Uterus (tissue), 2 donors: Measurements from ENCODE around the gene EPHB3.

Source experiments
- POLR2A ChIP-seq, 2 donors: fragments of 450-650 bp; IDR thresholded peaks; one replicate each; pipeline ENCODE4 v1.6.1; 2016; ENCODE audit warnings: antibody characterized with exemption in 2 of 2, mild to moderate bottlenecking in 1 of 2, moderate library complexity in 1 of 2
- TF ChIP-seq, protein P1 (sequence below), 4 experiments: fragments of 200-600 bp in 2 of 4; fragments of 450-650 bp in 2 of 4; sonication (generic) in 2 of 4; IDR thresholded peaks; one replicate each; pipeline ENCODE4 v1.5.1; 2016 to 2019; ENCODE audit warnings: antibody characterized with exemption in 4 of 4, mild to moderate bottlenecking in 2 of 4, moderate library complexity in 1 of 4

- no peak for TF ChIP-seq POLR2A (IDR thresholded peaks at IDR 0.05)
- TF ChIP-seq, protein P1, sequence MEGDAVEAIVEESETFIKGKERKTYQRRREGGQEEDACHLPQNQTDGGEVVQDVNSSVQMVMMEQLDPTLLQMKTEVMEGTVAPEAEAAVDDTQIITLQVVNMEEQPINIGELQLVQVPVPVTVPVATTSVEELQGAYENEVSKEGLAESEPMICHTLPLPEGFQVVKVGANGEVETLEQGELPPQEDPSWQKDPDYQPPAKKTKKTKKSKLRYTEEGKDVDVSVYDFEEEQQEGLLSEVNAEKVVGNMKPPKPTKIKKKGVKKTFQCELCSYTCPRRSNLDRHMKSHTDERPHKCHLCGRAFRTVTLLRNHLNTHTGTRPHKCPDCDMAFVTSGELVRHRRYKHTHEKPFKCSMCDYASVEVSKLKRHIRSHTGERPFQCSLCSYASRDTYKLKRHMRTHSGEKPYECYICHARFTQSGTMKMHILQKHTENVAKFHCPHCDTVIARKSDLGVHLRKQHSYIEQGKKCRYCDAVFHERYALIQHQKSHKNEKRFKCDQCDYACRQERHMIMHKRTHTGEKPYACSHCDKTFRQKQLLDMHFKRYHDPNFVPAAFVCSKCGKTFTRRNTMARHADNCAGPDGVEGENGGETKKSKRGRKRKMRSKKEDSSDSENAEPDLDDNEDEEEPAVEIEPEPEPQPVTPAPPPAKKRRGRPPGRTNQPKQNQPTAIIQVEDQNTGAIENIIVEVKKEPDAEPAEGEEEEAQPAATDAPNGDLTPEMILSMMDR (IDR thresholded peaks at IDR 0.05) = no peak
These were observed 4.1 kb upstream of the EPHB3 start for GRCh38 chr3:184557348-184557950.
